ENCODE results near the gene LYZL1. TPM values are rescaled to one million over a fixed set of nuclear protein-coding genes. Genes with fewer than 3 reads are reported as not detected.
A peak's percentile ranks its signal among the peaks of the same experiment; 100 is the strongest.

Gene LYZL1
- polyA plus RNA-seq, 1 of the 3 experiments (the other 2 are of a cell fraction), result not detected

- ChIA-PET POLR2A (no interaction called here), CTCF (interaction anchor here (0.5 to 7.4 kb wide), 64 partner anchors 8 to 862 kb away, joined by 3 to 133 read pairs (median 5); partner anchors contain the start of genes BAMBI and LYZL1)
- H3K9ac ChIP-seq, result no peak overlapping the region
- H3K4me2 ChIP-seq, result no peak overlapping the region
- H3K27me3 ChIP-seq (ENCODE audit: insufficient read depth), result no peaks in the 10 kb centered on the region
- H2AFZ ChIP-seq (ENCODE audit: low read depth), result no peak overlapping the region
- H3K36me3 ChIP-seq (replicated peaks in 1 of 2; ENCODE audit: control insufficient read depth in 1 of 2, insufficient read depth in 2 of 2, low read length in 1 of 2), result no peaks in the 10 kb centered on the region
- H3K79me2 ChIP-seq (ENCODE audit: insufficient read depth), result no peaks in the 10 kb centered on the region
- H3K4me1 ChIP-seq (ENCODE audit: control insufficient read depth in 1 of 2, insufficient read depth in 2 of 2, low read depth in 1 of 2, low read length in 1 of 2), result peaks cover 0 to 3% of the 10 kb centered on the region in 2 experiments; a peak in 1 of 4 replicates
- no peak overlapping the region for H3K4me3 ChIP-seq (ENCODE audit: low read depth in 2 of 2, low read length in 1 of 2)
- peaks cover 8% of the 10 kb centered on the region; the same call in 1 of the 2 replicates for H3K9me3 ChIP-seq
- WGBS (ENCODE audit: low lambda C conversion rate), result 56% methylated on average over 2 of the region's 2 CpGs
- H3F3A ChIP-seq (replicated peaks; ENCODE audit: insufficient read depth), result no peaks in the 10 kb centered on the region
- no peaks in the 10 kb centered on the region for H4K20me1 ChIP-seq (ENCODE audit: insufficient read depth)
- no peaks in the 10 kb centered on the region for H3K9me2 ChIP-seq
- no peak for TF ChIP-seq RFX5 (IDR thresholded peaks at IDR 0.05; ENCODE audit: low read length)
- no peak for TF ChIP-seq SIN3A (IDR thresholded peaks at IDR 0.05; ENCODE audit: borderline replicate concordance, low read depth, low read length)
- no peak for TF ChIP-seq TCF12 (IDR thresholded peaks at IDR 0.05)
- no peak for TF ChIP-seq USF1 (IDR thresholded peaks at IDR 0.05; ENCODE audit: borderline replicate concordance, low read depth)
- TF ChIP-seq JUND (IDR thresholded peaks at IDR 0.05), result no peak
- TF ChIP-seq, protein P1, sequence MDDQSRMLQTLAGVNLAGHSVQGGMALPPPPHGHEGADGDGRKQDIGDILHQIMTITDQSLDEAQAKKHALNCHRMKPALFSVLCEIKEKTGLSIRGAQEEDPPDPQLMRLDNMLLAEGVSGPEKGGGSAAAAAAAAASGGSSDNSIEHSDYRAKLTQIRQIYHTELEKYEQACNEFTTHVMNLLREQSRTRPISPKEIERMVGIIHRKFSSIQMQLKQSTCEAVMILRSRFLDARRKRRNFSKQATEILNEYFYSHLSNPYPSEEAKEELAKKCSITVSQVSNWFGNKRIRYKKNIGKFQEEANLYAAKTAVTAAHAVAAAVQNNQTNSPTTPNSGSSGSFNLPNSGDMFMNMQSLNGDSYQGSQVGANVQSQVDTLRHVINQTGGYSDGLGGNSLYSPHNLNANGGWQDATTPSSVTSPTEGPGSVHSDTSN (IDR thresholded peaks at IDR 0.05), result no peak
- TF ChIP-seq GABPA (IDR thresholded peaks at IDR 0.05; ENCODE audit: low read depth), result no peak
- TF ChIP-seq CHD2 (IDR thresholded peaks at IDR 0.05; ENCODE audit: low read length, partially characterized antibody), result no peak
- TF ChIP-seq EP300 (IDR thresholded peaks at IDR 0.05; ENCODE audit: borderline replicate concordance in 1 of 2, low read depth in 1 of 2, low read length in 1 of 2), result no peak
- TF ChIP-seq FOXJ3 (CRISPR knock-in tag; IDR thresholded peaks at IDR 0.05), result no peak
- TF ChIP-seq, protein P2, sequence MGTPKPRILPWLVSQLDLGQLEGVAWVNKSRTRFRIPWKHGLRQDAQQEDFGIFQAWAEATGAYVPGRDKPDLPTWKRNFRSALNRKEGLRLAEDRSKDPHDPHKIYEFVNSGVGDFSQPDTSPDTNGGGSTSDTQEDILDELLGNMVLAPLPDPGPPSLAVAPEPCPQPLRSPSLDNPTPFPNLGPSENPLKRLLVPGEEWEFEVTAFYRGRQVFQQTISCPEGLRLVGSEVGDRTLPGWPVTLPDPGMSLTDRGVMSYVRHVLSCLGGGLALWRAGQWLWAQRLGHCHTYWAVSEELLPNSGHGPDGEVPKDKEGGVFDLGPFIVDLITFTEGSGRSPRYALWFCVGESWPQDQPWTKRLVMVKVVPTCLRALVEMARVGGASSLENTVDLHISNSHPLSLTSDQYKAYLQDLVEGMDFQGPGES (IDR thresholded peaks at IDR 0.05; ENCODE audit: low read depth, low read length), result no peak
- DNase-seq, result no peak
- peak overlapping the region in 1 of 2 experiments; percentile 34; a peak in 1 of 4 replicates for H3K27ac ChIP-seq (ENCODE audit: low read depth in 2 of 2, low read length in 1 of 2)
These were observed 16.1 kb downstream of the LYZL1 start for GRCh38 chr10:29304995-29305335.

DNA sequence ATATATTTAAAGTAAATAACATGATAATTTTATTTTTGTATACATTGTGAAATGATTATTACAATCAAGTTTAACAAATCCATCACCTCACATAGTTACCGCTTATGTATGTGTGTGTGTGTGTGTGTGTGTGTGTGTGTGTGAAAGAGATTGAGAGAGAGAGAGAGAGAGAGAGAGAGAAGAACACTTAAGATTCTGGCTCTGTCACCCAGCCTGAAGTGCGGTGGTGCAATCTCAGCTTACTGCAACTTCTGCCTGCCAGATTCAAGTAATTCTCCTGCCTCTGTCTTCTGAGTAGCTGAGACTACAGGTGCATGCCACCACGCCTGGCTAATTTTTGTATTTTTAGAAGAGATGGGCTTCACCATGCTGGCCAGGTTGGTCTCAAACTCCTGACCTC, 17.8 kb downstream of the LYZL1 start:
- POLR2A ChIA-PET, result no interaction called here
- no peaks in the 10 kb centered on the region for H3K27me3 ChIP-seq (ENCODE audit: insufficient read depth)
- CTCF ChIA-PET, result interaction anchor here (0.9 to 7.4 kb wide), 7 partner anchors 52 to 642 kb away, joined by 3 to 133 read pairs (median 19); partner anchors contain the start of gene BAMBI
- TF ChIP-seq, protein P1 (IDR thresholded peaks at IDR 0.05), result no peak
- TF ChIP-seq GABPA (IDR thresholded peaks at IDR 0.05; ENCODE audit: low read depth) (no peak), ELF1 (IDR thresholded peaks at IDR 0.05) (no peak), EZH2phosphoT487 (IDR thresholded peaks at IDR 0.05; ENCODE audit: borderline replicate concordance, low read depth) (no peak), GATA2 (CRISPR knock-in tag; IDR thresholded peaks at IDR 0.05) (no peak), MEF2A (IDR thresholded peaks at IDR 0.05; ENCODE audit: borderline replicate concordance, low read depth) (no peak), RAD21 (IDR thresholded peaks at IDR 0.05; ENCODE audit: low read length) (no peak), USF2 (IDR thresholded peaks at IDR 0.05; ENCODE audit: borderline replicate concordance, low read depth, low read length) (no peak), RFX5 (IDR thresholded peaks at IDR 0.05; ENCODE audit: low read length) (no peak), JUND (IDR thresholded peaks at IDR 0.05) (no peak), MXI1 (IDR thresholded peaks at IDR 0.05; ENCODE audit: low read depth, low read length) (no peak), CHD2 (IDR thresholded peaks at IDR 0.05; ENCODE audit: low read length, partially characterized antibody) (no peak), SIN3A (IDR thresholded peaks at IDR 0.05; ENCODE audit: borderline replicate concordance, low read depth, low read length) (no peak), TCF12 (IDR thresholded peaks at IDR 0.05) (no peak), RCOR1 (IDR thresholded peaks at IDR 0.05; ENCODE audit: low read length) (no peak), YY1 (IDR thresholded peaks at IDR 0.05; ENCODE audit: low read depth) (no peak), NFIC (IDR thresholded peaks at IDR 0.05; ENCODE audit: borderline replicate concordance) (no peak)
- TF ChIP-seq, protein P2 (IDR thresholded peaks at IDR 0.05; ENCODE audit: low read depth, low read length), result no peak

More for the DNA sequence above, 17.8 kb downstream of the LYZL1 start:
- H3K4me1 ChIP-seq (ENCODE audit: control insufficient read depth in 1 of 2, insufficient read depth in 2 of 2, low read depth in 1 of 2, low read length in 1 of 2), result peaks cover 0 to 3% of the 10 kb centered on the region in 2 experiments; a peak in 1 of 4 replicates
- no peaks in the 10 kb centered on the region for H3K9me3 ChIP-seq
- DNase-seq, result no peak
- H4K20me1 ChIP-seq (ENCODE audit: insufficient read depth), result no peaks in the 10 kb centered on the region
- H3K4me3 ChIP-seq (ENCODE audit: low read depth in 2 of 2, low read length in 1 of 2), result no peak overlapping the region
- 88% methylated on average over 3 of the region's 3 CpGs for WGBS (ENCODE audit: low lambda C conversion rate)
- no peaks in the 10 kb centered on the region for H3K9me2 ChIP-seq
- H2AFZ ChIP-seq (ENCODE audit: low read depth), result no peak overlapping the region
- no peak overlapping the region for H3K4me2 ChIP-seq
- H3K36me3 ChIP-seq (replicated peaks in 1 of 2; ENCODE audit: control insufficient read depth in 1 of 2, insufficient read depth in 2 of 2, low read length in 1 of 2), result no peaks in the 10 kb centered on the region
- no peak overlapping the region for H3K9ac ChIP-seq
- H3K79me2 ChIP-seq (ENCODE audit: insufficient read depth), result no peaks in the 10 kb centered on the region
- H3K27ac ChIP-seq (ENCODE audit: low read depth in 2 of 2, low read length in 1 of 2), result no peak overlapping the region
- H3F3A ChIP-seq (replicated peaks; ENCODE audit: insufficient read depth), result no peaks in the 10 kb centered on the region

Data from SK-N-SH (cell line).